Stimulated activated CD8-positive, alpha-beta memory T cell treated with anti-CD3 and anti-CD28 coated beads, Interleukin-2, amount 100 ng/mL, for 1 hour (primary cell): ENCODE results near the gene SEMA3D.

Experiments
- DNase-seq, 2 donors: peaks; one replicate each; pipeline ENCODE4 v3.0.0-alpha.2; 2020; ENCODE audit warnings: low read depth in 2 of 2

SEMA3D gene

DNA sequence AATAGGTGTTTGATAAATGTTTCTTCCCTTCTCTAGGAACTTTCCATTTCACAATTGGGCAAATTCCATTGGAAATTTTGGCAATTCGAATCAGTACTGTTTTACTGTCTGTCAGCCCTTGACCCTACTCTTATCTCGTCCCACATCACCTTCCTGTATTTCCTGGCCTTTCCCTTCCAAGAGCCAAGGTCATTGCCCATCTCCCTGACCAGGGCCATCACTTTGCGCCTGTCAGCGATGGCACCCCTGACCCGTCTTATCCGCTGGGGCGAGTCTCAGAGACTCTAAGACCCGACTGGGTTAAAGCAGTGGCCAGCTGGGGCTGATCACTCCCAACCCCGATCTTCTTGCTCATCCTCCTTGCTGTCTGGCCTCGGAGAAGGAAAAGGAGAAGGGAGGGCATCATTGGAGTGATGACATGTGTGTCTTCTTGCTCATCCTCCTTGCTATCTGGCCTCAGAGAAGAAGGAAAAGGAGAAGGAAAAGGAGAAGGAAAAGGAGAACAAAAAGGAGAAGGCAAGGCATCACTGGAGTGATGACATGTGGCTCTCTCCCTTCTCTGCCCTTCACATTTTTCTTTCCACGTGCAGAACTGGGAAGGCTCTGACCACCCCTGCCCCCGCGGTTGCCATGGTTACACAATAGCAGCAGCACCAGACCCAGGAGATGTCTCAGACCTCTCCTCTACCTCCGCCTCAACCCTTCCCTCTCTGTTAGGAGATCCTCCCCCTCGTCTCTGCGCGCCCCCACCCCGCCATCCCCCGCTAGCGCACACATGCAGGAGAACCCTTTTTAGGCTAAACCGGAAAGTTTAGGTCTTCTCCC, 2.0 kb downstream of the SEMA3D start:
- no peak for DNase-seq

DNA sequence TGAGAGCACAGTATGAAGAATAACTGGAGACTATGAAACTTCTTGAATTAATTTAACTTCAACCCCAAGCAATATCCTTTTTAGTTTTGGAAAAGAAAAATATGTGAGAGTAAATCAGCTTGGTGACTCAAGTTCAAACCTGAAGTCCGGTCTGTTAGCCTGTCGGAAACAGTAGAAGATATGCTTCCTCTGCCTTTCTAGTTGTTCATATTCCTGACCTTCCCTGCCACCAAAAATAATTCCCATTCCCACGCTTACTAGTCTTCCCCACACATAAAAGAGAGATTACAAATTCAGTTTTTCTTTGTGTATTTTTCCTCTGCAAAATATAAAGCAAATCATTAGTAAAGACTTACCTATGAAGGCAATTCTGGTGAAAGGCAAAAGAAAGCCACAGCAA, 3.6 kb downstream of the SEMA3D start:
- DNase-seq: no peak

- DNase-seq: no peak
Observed at GRCh38 chr7:85178531-85179298, 8.1 kb downstream of the SEMA3D start.

- no peak for DNase-seq
Observed at GRCh38 chr7:85177316-85177715, 9.5 kb downstream of the SEMA3D start.

DNA sequence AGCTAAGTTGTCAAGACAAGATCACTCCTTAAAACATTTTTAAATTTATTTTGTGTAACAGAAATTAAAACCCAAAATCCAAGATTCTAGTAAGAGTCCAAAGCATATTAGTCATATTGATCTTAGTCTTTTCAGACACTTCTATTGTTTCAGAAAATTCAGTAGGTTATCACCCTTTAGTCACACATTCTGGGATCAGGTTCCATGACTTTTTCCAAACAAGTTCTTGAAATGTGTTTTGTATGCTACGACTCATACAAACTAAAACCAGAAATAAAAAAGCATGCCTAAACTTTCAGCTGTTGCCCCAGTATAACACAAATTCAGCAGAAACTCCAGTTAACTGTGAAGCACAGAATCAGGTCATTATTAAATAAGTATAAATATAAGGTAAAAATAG, 10.7 kb downstream of the SEMA3D start:
- DNase-seq: no peak

DNA sequence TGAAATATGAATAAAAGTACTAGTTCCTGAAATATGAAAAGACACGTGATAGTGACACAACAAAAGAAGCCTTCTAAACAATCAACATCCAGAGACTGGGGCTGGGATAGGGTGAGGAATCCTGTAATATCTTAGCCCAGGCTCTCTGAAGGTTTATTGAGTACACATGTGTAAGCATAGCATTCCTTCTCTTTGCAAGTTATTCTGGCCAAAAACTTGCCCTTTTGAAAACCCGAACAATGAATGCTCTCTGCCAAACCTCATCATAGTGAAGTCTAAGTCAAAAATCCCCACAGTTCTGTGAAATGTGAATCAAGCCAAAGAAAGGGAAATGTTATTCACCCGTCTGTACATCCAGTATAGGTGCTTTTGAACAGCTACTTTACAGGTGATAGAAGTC, 11.6 kb downstream of the SEMA3D start:
- DNase-seq: no peak

- DNase-seq: no peak
Observed at GRCh38 chr7:85172530-85172941, 14.3 kb downstream of the SEMA3D start.

- no peak for DNase-seq
Observed at GRCh38 chr7:85167636-85168035, 19.2 kb downstream of the SEMA3D start.

DNA sequence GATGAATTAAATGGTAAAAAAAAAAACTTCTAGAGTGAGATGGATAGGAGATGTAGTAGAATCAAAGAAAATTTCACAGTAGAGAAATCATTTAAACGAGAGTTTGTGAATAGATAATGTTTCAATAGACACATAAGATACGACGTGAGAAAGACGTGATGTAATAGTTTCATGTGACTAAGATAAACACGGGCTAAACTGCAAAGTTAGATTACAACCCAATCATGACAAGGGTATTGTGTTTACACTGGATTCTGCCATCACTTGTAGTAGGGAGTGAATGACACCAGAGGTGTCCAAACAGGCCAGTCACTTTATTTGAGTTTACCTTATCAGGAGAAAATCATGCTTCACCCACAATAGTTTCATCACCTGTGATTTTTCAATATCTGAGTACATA, 21.6 kb downstream of the SEMA3D start:
- DNase-seq: no peak

- DNase-seq: no peak
Observed at GRCh38 chr7:85164376-85164775, 22.5 kb downstream of the SEMA3D start.

GRCh38 chr7:85162721-85163120, 24.1 kb downstream of the SEMA3D start:
- no peak for DNase-seq

- no peak for DNase-seq
Observed at GRCh38 chr7:85160223-85160622, 26.6 kb downstream of the SEMA3D start.

GRCh38 chr7:85159003-85159402, 27.9 kb downstream of the SEMA3D start:
- DNase-seq: no peak

DNA sequence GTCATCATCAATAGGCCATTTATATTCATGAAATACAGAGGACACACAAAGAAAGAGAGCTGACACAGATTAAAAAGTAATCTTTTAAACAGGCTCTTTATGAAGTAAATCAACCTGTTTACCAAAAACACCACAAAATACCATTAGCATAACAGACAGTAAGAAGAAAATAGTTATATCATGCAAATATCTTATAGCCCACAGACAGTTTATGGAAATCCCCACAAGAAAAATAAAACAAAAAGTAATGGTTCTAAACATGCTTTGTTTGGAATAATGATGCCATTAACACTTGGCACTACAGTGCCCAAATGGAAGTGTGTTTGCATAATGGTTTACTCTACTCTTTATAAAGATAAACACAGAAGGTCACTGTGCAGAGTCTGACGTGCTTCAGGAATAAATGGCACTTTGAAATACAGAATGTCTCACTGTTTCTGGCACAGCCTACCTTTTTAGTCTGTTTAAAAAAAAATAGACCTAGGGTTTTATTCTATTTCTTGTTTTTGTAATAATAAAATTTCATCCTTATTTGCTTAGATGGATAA, 30.1 kb downstream of the SEMA3D start:
- no peak for DNase-seq

GRCh38 chr7:85154282-85154937, 32.4 kb downstream of the SEMA3D start:
- DNase-seq: no peak

DNA sequence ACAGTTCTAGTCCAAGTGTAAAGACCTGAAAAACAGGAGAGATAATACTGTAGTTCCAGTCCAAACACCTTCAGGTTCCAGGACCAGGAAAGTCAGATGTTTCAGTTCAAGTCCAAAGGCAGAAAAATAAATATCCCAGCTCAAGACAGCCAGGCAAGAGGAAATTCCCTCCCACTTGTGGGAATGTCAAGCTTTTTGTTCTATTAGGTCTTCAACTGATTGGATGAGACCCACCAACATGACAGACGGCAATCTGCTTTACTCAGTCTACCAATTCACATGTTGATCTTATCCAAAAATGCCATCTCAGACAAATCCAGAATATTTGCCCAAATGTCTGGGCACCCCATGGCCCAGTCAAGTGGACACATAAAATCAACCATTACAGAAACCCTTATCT, 33.1 kb downstream of the SEMA3D start:
- no peak for DNase-seq

GRCh38 chr7:85150624-85151023, 36.2 kb downstream of the SEMA3D start:
- DNase-seq: no peak

- DNase-seq: no peak
Observed at GRCh38 chr7:85144771-85145170, 42.1 kb downstream of the SEMA3D start.

- DNase-seq: no peak
Observed at GRCh38 chr7:85135977-85136376, 50.9 kb downstream of the SEMA3D start.

DNA sequence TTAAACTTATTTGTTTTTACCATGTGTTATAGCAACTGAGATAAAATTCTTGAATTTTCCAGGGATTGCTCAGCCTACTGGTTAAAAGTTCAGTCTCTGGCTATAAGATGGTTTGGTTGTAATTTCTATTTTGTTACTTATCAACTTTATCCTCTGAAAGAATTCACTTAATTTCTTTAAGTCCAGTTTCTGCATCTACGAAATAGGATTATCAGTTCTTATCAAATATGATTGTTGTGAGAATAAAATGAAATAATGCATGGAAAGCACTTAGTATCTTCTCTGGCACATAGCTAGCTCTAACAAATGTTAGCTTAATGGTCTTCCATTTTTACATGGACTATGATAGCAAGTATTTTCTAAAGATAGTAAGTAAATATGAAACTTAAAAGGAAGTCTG, 53.3 kb downstream of the SEMA3D start:
- no peak for DNase-seq

DNA sequence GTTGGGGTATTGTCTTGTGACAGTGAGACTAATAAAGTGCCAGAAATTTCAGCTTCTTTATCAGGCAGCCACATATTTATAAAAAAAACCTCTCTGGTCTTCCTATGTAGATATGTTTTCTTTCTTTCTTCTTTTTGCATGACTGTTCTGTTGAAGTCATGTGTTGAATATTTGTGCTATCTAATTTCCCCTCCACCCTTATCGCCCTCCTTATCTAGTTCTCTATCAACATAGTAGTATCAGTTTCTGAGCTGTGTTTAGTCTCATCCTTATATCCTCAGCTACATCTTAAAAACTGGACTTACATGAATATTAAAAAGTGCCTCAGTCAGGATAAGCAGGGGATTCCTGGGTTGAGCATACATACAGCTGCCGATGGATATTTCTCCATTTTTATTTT, 53.9 kb downstream of the SEMA3D start:
- DNase-seq: no peak

- DNase-seq: no peak
Observed at GRCh38 chr7:85130702-85131101, 56.2 kb downstream of the SEMA3D start.
